B cell (primary cell): ENCODE measurements around the gene RBBP7. TPM values are rescaled to one million over a fixed set of nuclear protein-coding genes. Genes with fewer than 3 reads are reported as not detected.

Experiments
- ATAC-seq: fragments of 200-7000 bp; cut with Tn5 transposase; one replicate; pipeline ENCODE4 v1.10.0; 2021; ENCODE audit warnings: low read depth, mild to moderate bottlenecking, moderate number of reproducible peaks, moderate library complexity
- CTCF ChIA-PET: fragments of 350-600 bp; sonication (Branson Sonifier 250); formaldehyde crosslinking; loops from one replicate; lab custom pipeline; 2021; ENCODE audit warnings: antibody characterized with exemption, inconsistent platforms; lab: Charles Lee
- POLR2A ChIA-PET: fragments of 350-600 bp; sonication (Branson Sonifier 250); formaldehyde crosslinking; loops from one replicate; lab custom pipeline; 2021; ENCODE audit warnings: antibody characterized with exemption; lab: Charles Lee
- DNase-seq: peaks from one replicate; pipeline ENCODE4 v3.0.0; 2013
- H2AFZ ChIP-seq: 2 replicates; pipeline ENCODE4 v1.6.1; 2012; ENCODE audit warnings: mild to moderate bottlenecking, low read depth, low read length; ENCODE audit not compliant: insufficient read depth, poor library complexity, severe bottlenecking
- H3K27ac ChIP-seq, 2 donors: 1 replicate in 1 of 2; 2 replicates in 1 of 2; pipeline ENCODE4 v1.5.1; 2012 to 2013; ENCODE audit warnings: low read length in 2 of 2, mild to moderate bottlenecking in 2 of 2, moderate library complexity in 1 of 2
- H3K27me3 ChIP-seq, 4 experiments: fragments of 200-600 bp in 1 of 4; sonication (generic) in 1 of 4; replicated peaks in 1 of 4; 1 replicate in 2 of 4; 2 replicates in 2 of 4; pipeline versions ENCODE4 v1.6.1 to v1.7.0; 2013 to 2016; ENCODE audit warnings: low read length in 3 of 4, mild to moderate bottlenecking in 2 of 4, mixed read lengths in 1 of 4, moderate library complexity in 1 of 4; ENCODE audit not compliant: insufficient read depth in 4 of 4, control insufficient read depth in 3 of 4; ENCODE audit errors: control extremely low read depth in 1 of 4
- H3K36me3 ChIP-seq, 2 experiments: replicated peaks in 1 of 2; 1 replicate in 1 of 2; 2 replicates in 1 of 2; pipeline versions ENCODE4 v1.6.1 to v1.7.1; 2013; ENCODE audit warnings: low read length in 1 of 2; ENCODE audit not compliant: insufficient read depth in 2 of 2, control insufficient read depth in 1 of 2; ENCODE audit errors: control extremely low read depth in 1 of 2, extremely low read depth in 1 of 2
- H3K4me1 ChIP-seq, 2 donors: fragments of 200-600 bp in 1 of 2; sonication (generic) in 1 of 2; 1 replicate in 1 of 2; 2 replicates in 1 of 2; pipeline versions ENCODE4 v1.5.1 to v1.6.1; 2013 to 2017; ENCODE audit warnings: low read length in 2 of 2; ENCODE audit not compliant: control insufficient read depth in 2 of 2, insufficient read depth in 2 of 2
- H3K4me2 ChIP-seq: replicated peaks from 2 replicates; pipeline ENCODE3; 2012; ENCODE audit warnings: mild to moderate bottlenecking, low read depth, low read length; ENCODE audit not compliant: poor library complexity, severe bottlenecking
- H3K4me3 ChIP-seq, 5 experiments: fragments of 200-600 bp in 1 of 5; sonication (generic) in 1 of 5; 1 replicate in 3 of 5; 2 replicates in 2 of 5; pipeline versions ENCODE4 v1.5.1 to v1.7.0; 2011 to 2016; ENCODE audit warnings: low read length in 4 of 5, mild to moderate bottlenecking in 4 of 5, low read depth in 2 of 5, control low read depth in 1 of 5, moderate library complexity in 1 of 5; ENCODE audit not compliant: insufficient read depth in 1 of 5; ENCODE audit errors: control extremely low read depth in 1 of 5, extremely low read depth in 1 of 5
- H3K79me2 ChIP-seq: fragments of 200-600 bp; sonication (generic); one replicate; pipeline ENCODE4 v1.6.0; 2016; ENCODE audit warnings: low read length; ENCODE audit not compliant: control insufficient read depth, insufficient read depth
- H3K9ac ChIP-seq: fragments of 200-600 bp; sonication (generic); 2 replicates; pipeline ENCODE4 v1.6.1; 2017; ENCODE audit warnings: mild to moderate bottlenecking, low read length, moderate library complexity
- H3K9me3 ChIP-seq, 3 donors: one replicate each; pipeline versions ENCODE4 v1.6.1 to v1.7.1; 2013; ENCODE audit warnings: low read length in 2 of 3; ENCODE audit not compliant: control insufficient read depth in 2 of 3, insufficient read depth in 1 of 3; ENCODE audit errors: control extremely low read depth in 1 of 3
- H4K20me1 ChIP-seq: 2 replicates; pipeline ENCODE4 v1.6.0; 2012; ENCODE audit warnings: mild to moderate bottlenecking, low read length; ENCODE audit not compliant: insufficient read depth, control insufficient read depth, poor library complexity, severe bottlenecking
- H3K27ac Mint-ChIP-seq: one replicate; pipeline ENCODE4 v1.8.0; 2021; ENCODE audit warnings: mixed read lengths
- H3K27me3 Mint-ChIP-seq: one replicate; pipeline ENCODE4 v1.8.0; 2021; ENCODE audit warnings: mixed read lengths
- H3K4me1 Mint-ChIP-seq: one replicate; pipeline ENCODE4 v1.8.0; 2021; ENCODE audit warnings: mixed read lengths
- H3K4me3 Mint-ChIP-seq: one replicate; pipeline ENCODE4 v1.8.0; 2021; ENCODE audit warnings: mixed read lengths
- H3K9me3 Mint-ChIP-seq: one replicate; pipeline ENCODE4 v1.8.0; 2022; ENCODE audit warnings: mixed read lengths; ENCODE audit not compliant: insufficient read depth
- CTCF ChIP-seq: fragments of 200-600 bp; IDR thresholded peaks from one replicate; pipeline ENCODE4 v1.8.0; 2022; ENCODE audit warnings: antibody characterized with exemption, mild to moderate bottlenecking
- EZH2 ChIP-seq: IDR thresholded peaks from 2 replicates; pipeline ENCODE4 v1.6.1; 2012; ENCODE audit warnings: borderline replicate concordance, low read depth, mild to moderate bottlenecking, moderate library complexity, low read length; ENCODE audit not compliant: insufficient read depth, poor library complexity, severe bottlenecking
- WGBS: methylation state at CpG from one replicate; pipeline ENCODE4 v1.1.5; 2013; ENCODE audit warnings: missing lambda C conversion rate; ENCODE audit not compliant: insufficient coverage; 5-methylcytosine and 5-hydroxymethylcytosine counted together
- intact Hi-C: fragments of 100-400 bp; cut with micrococcal nuclease; formaldehyde crosslinking; loops from one replicate; pipeline ENCODE4 v1.10.0; 2022
- polyA plus RNA-seq: library from polyadenylated mRNA; depleted of rRNA; stranded (reverse); fragments of >200 nt; gene quantifications from 2 replicates; pipeline ENCODE4 v1.2.3, GENCODE V29; 2012
- total RNA-seq, 2 donors: library from RNA; stranded (reverse); fragments of 120-200 nt in 1 of 2; gene quantifications; 1 replicate in 1 of 2; 2 replicates in 1 of 2; pipeline versions ENCODE4 v1.2.3 to v1.2.4, GENCODE V29; 2013 to 2022

The RBBP7 gene
- total and polyA plus RNA-seq, 2 donors (not counting 1 experiment from before 2014, with no cell fraction given) = 74.6 to 106 TPM

- peaks cover 29% of the 10 kb centered on the region for H3K79me2 ChIP-seq
- H3K4me2 ChIP-seq = no peak overlapping the region
These were observed 55.6 kb downstream of the RBBP7 start for GRCh38 chrX:16814597-16814996.

More at GRCh38 chrX:16814597-16814996, 55.6 kb downstream of the RBBP7 start:
- no peaks in the 10 kb centered on the region for H3K9me3 Mint-ChIP-seq
- Histone ChIP-seq H3K4me3 (no peak overlapping the region), H3K9me3 (no peaks in the 10 kb centered on the region), H4K20me1 (no peaks in the 10 kb centered on the region), H3K4me1 (no peaks in the 10 kb centered on the region), H2AFZ (no peak overlapping the region), H3K9ac (no peak overlapping the region), H3K36me3 (peaks cover 0 to 7% of the 10 kb centered on the region in 2 experiments), H3K27me3 (no peaks in the 10 kb centered on the region), H3K27ac (no peak overlapping the region)
- peaks cover 4% of the 10 kb centered on the region for H3K4me1 Mint-ChIP-seq
- DNase-seq = no peak
- intact Hi-C loops = no loop called here
- no peak for ATAC-seq
- no peak overlapping the region for H3K27ac Mint-ChIP-seq
- ChIA-PET CTCF (interaction anchor here (0.8 kb wide), 1 partner anchor 232 kb away, joined by 3 read pairs; no protein-coding TSS in a partner anchor), POLR2A (no interaction called here)
- no CpG with 5 or more reads among the region's 1 CpG for WGBS
- TF ChIP-seq EZH2 = no peak
- no peak for TF ChIP-seq CTCF
- no peak overlapping the region for H3K4me3 Mint-ChIP-seq
- H3K27me3 Mint-ChIP-seq = no peaks in the 10 kb centered on the region
